ENCODE results near the gene RFX5. TPM values are rescaled to one million over a fixed set of nuclear protein-coding genes. Genes with fewer than 3 reads are reported as not detected.

Gene RFX5
- total and polyA plus RNA-seq, 2 experiments from 2014 or later, result 14.1 to 48.8 TPM

- Histone ChIP-seq H3K9me2 (replicated peaks; ENCODE audit: insufficient read depth) (no peaks in the 10 kb centered on the region), H4K20me1 (ENCODE audit: insufficient read depth, poor library complexity, severe bottlenecking) (no peaks in the 10 kb centered on the region), H3K4me3 (peak overlapping the region; percentile 20), H3K79me2 (peaks cover 40% of the 10 kb centered on the region), H3K27me3 (no peaks in the 10 kb centered on the region), H3K9me3 (ENCODE audit: low read depth) (no peaks in the 10 kb centered on the region), H3K27ac (peak overlapping the region; percentile 96), H3K36me3 (replicated peaks; ENCODE audit: insufficient read depth, low read depth) (no peaks in the 10 kb centered on the region), H3K4me2 (peak overlapping the region; percentile 79), H3K4me1 (ENCODE audit: insufficient read depth) (peaks cover 18% of the 10 kb centered on the region), H2AFZ (peak overlapping the region; percentile 86)
- TF ChIP-seq EZH2 (IDR thresholded peaks at IDR 0.05; ENCODE audit: borderline replicate concordance) (no peak), EZH2phosphoT487 (IDR thresholded peaks at IDR 0.05; ENCODE audit: low read depth, severe bottlenecking, unreplicated experiment) (no peak), CTCF (IDR thresholded peaks at IDR 0.05; ENCODE audit: poor library complexity) (no peak)
- no peak for DNase-seq (ENCODE audit: low spot score)
- WGBS (ENCODE audit: low lambda C conversion rate, missing lambda C conversion rate), result 22% methylated on average over 34 of the region's 34 CpGs
These were observed 19.0 kb downstream of the RFX5 start for GRCh38 chr1:151327903-151328674.

- TF ChIP-seq EZH2 (IDR thresholded peaks at IDR 0.05; ENCODE audit: borderline replicate concordance) (no peak), CTCF (IDR thresholded peaks at IDR 0.05; ENCODE audit: poor library complexity) (no peak), EZH2phosphoT487 (IDR thresholded peaks at IDR 0.05; ENCODE audit: low read depth, severe bottlenecking, unreplicated experiment) (no peak)
- H2AFZ ChIP-seq, result peak within 1 kb of the TSS; percentile 86
- H3K79me2 ChIP-seq, result peaks cover 47% of the 10 kb centered on the region
- peak within 1 kb of the TSS; percentile 65 for H3K4me3 ChIP-seq
- no peaks in the 10 kb centered on the region for H3K27me3 ChIP-seq
- H3K27ac ChIP-seq, result peak within 1 kb of the TSS; percentile 96
- no peaks in the 10 kb centered on the region for H3K9me2 ChIP-seq (replicated peaks; ENCODE audit: insufficient read depth)
- no peaks in the 10 kb centered on the region for H3K36me3 ChIP-seq (replicated peaks; ENCODE audit: insufficient read depth, low read depth)
- no peaks in the 10 kb centered on the region for H3K9me3 ChIP-seq (ENCODE audit: low read depth)
- H3K4me1 ChIP-seq (ENCODE audit: insufficient read depth), result peaks cover 18% of the 10 kb centered on the region
- H3K4me2 ChIP-seq, result peak within 1 kb of the TSS; percentile 79
- H4K20me1 ChIP-seq (ENCODE audit: insufficient read depth, poor library complexity, severe bottlenecking), result no peaks in the 10 kb centered on the region
- DNase-seq (ENCODE audit: low spot score), result peak; percentile 99
- WGBS (ENCODE audit: low lambda C conversion rate, missing lambda C conversion rate), result 1% methylated on average over 40 of the region's 40 CpGs
These were observed 19.7 kb downstream of the RFX5 start, which contains the start of gene PI4KB for GRCh38 chr1:151327223-151327902. TSS of gene PI4KB (minus strand) at chr1:151327416. CDS start at chr1:151316481, 10,935 bp downstream.

- H3K9me2 ChIP-seq (replicated peaks; ENCODE audit: insufficient read depth), result no peaks in the 10 kb centered on the region
- peak overlapping the region; percentile 96 for H3K27ac ChIP-seq
- WGBS (ENCODE audit: low lambda C conversion rate, missing lambda C conversion rate), result 5% methylated on average over 12 of the region's 12 CpGs
- no peaks in the 10 kb centered on the region for H4K20me1 ChIP-seq (ENCODE audit: insufficient read depth, poor library complexity, severe bottlenecking)
- H2AFZ ChIP-seq, result peak overlapping the region; percentile 43
- DNase-seq (ENCODE audit: low spot score), result peak; percentile 60
- TF ChIP-seq CTCF (IDR thresholded peaks at IDR 0.05; ENCODE audit: poor library complexity) (no peak), EZH2phosphoT487 (IDR thresholded peaks at IDR 0.05; ENCODE audit: low read depth, severe bottlenecking, unreplicated experiment) (no peak), EZH2 (IDR thresholded peaks at IDR 0.05; ENCODE audit: borderline replicate concordance) (no peak)
- H3K4me1 ChIP-seq (ENCODE audit: insufficient read depth), result peaks cover 18% of the 10 kb centered on the region
- peaks cover 54% of the 10 kb centered on the region for H3K79me2 ChIP-seq
- no peaks in the 10 kb centered on the region for H3K27me3 ChIP-seq
- H3K9me3 ChIP-seq (ENCODE audit: low read depth), result no peaks in the 10 kb centered on the region
- H3K4me3 ChIP-seq, result peak overlapping the region; percentile 65
- H3K36me3 ChIP-seq (replicated peaks; ENCODE audit: insufficient read depth, low read depth), result no peaks in the 10 kb centered on the region
- peak overlapping the region; percentile 79 for H3K4me2 ChIP-seq
These were observed 20.3 kb downstream of the RFX5 start for GRCh38 chr1:151326619-151327222.
